K562 (cell line): ENCODE data around the gene FLOT2. TPM values are rescaled to one million over a fixed set of nuclear protein-coding genes. Genes with fewer than 3 reads are reported as not detected.
A peak's percentile ranks its signal among the peaks of the same experiment; 100 is the strongest.

ENCODE experiments used
- ATF7 ChIP-seq: fragments of 450-650 bp; IDR thresholded peaks from 2 replicates; pipeline ENCODE4 v1.7.1; 2014; ENCODE audit warnings: mild to moderate bottlenecking, moderate library complexity
- GABPA ChIP-seq: fragments of 200-800 bp; sonication (Bioruptor generic); conservative IDR thresholded peaks from 2 replicates; pipeline ENCODE4 v1.6.1; 2016; ENCODE audit warnings: low read depth, missing genetic modification characterization, missing compliant biosample characterization
- JUN ChIP-seq, 2 experiments: sonication (generic) in 1 of 2; formaldehyde crosslinking in 1 of 2; IDR thresholded peaks; 2 replicates each; pipeline versions ENCODE4 v1.6.1 to v1.8.0; 2012 to 2022; ENCODE audit warnings: borderline replicate concordance in 2 of 2, mild to moderate bottlenecking in 2 of 2, improper control_type of control experiment in 1 of 2, low read depth in 1 of 2, low read length in 1 of 2, missing genetic modification reagents in 1 of 2
- KAT7 ChIP-seq: sonication (generic); formaldehyde crosslinking; IDR thresholded peaks from 2 replicates; pipeline ENCODE4 v1.8.0; 2022; ENCODE audit warnings: missing genetic modification reagents, mild to moderate bottlenecking, borderline replicate concordance
- KDM4B ChIP-seq, 2 experiments: fragments of 450-650 bp in 1 of 2; sonication (generic) in 1 of 2; IDR thresholded peaks; 2 replicates each; pipeline ENCODE4 v1.6.1; 2016 to 2017; ENCODE audit warnings: borderline replicate concordance in 2 of 2, antibody characterized with exemption in 1 of 2, low read depth in 1 of 2, mild to moderate bottlenecking in 1 of 2
- LEF1 ChIP-seq: fragments of 450-650 bp; IDR thresholded peaks from 2 replicates; pipeline ENCODE4 v1.6.1; 2016; ENCODE audit warnings: mild to moderate bottlenecking
- NCOA6 ChIP-seq: fragments of 450-650 bp; IDR thresholded peaks from 2 replicates; pipeline ENCODE4 v1.6.1; 2017; ENCODE audit warnings: mild to moderate bottlenecking
- RCOR1 ChIP-seq, 2 experiments: IDR thresholded peaks; 2 replicates each; pipeline ENCODE4 v1.6.1; 2012; ENCODE audit warnings: low read depth in 2 of 2, low read length in 2 of 2, borderline replicate concordance in 1 of 2, improper control_type of control experiment in 1 of 2
- RUNX1 ChIP-seq: sonication (generic); IDR thresholded peaks from 2 replicates; pipeline ENCODE4 v1.6.1; 2016; ENCODE audit warnings: antibody characterized with exemption, low read depth
- SIRT6 ChIP-seq: IDR thresholded peaks from one replicate; pipeline ENCODE4 v1.6.1; 2012; ENCODE audit warnings: low read depth, mild to moderate bottlenecking, control low read depth, inconsistent platforms, low read length, moderate library complexity
- SPI1 ChIP-seq: IDR thresholded peaks from 2 replicates; pipeline ENCODE4 v1.6.1; 2011; ENCODE audit warnings: low read depth, low read length, control low read depth, borderline replicate concordance
- THAP12 ChIP-seq: fragments of 250-450 bp; sonication (Bioruptor Pico); IDR thresholded peaks from 2 replicates; pipeline ENCODE4 v1.9.0; 2021; ENCODE audit warnings: mild to moderate bottlenecking, inconsistent platforms
- TOE1 ChIP-seq, 2 experiments: fragments of 450-650 bp in 1 of 2; sonication (generic) in 1 of 2; formaldehyde crosslinking in 1 of 2; IDR thresholded peaks; 2 replicates each; pipeline versions ENCODE4 v1.7.1 to v1.8.0; 2016 to 2022; ENCODE audit warnings: borderline replicate concordance in 2 of 2, mild to moderate bottlenecking in 2 of 2, antibody characterized with exemption in 1 of 2, inconsistent platforms in 1 of 2, low read depth in 1 of 2, missing genetic modification reagents in 1 of 2, moderate library complexity in 1 of 2
- USF2 ChIP-seq: sonication (generic); formaldehyde crosslinking; IDR thresholded peaks from 2 replicates; pipeline ENCODE4 v1.5.0; 2020; ENCODE audit warnings: missing genetic modification reagents
- ZNF263 ChIP-seq: sonication (generic); formaldehyde crosslinking; IDR thresholded peaks from 2 replicates; pipeline ENCODE4 v1.8.0; 2022; ENCODE audit warnings: mild to moderate bottlenecking, missing genetic modification reagents, borderline replicate concordance
- ZNF592 ChIP-seq: fragments of 450-650 bp; IDR thresholded peaks from 2 replicates; pipeline ENCODE4 v1.6.1; 2017; ENCODE audit warnings: antibody characterized with exemption, mild to moderate bottlenecking
- ZNF707 ChIP-seq: fragments of 250-450 bp; sonication (Bioruptor Pico); conservative IDR thresholded peaks from 2 replicates; pipeline ENCODE4 v1.8.0; 2022; ENCODE audit warnings: inconsistent platforms, mild to moderate bottlenecking, moderate library complexity
- polyA plus RNA-seq, 8 experiments: library from polyadenylated mRNA; depleted of rRNA in 4 of 8; stranded (reverse) in 5 of 8; unstranded in 3 of 8; fragments of >200 nt; fragmentation: Nextera tagmentation in 2 of 8; fragmentation: Illumina TruSeq in 1 of 8; extraction: Ambion mirVana in 2 of 8; extraction: Trizol in 1 of 8; gene quantifications; 2 replicates each; pipeline versions ENCODE4 v1.2.1 to v1.2.3, GENCODE V29; 2011 to 2014; ENCODE audit warnings: inconsistent platforms in 1 of 8, missing spikeins in 1 of 8
- total RNA-seq, 7 experiments: library from RNA; depleted of rRNA in 6 of 7; stranded (reverse); fragments of >200 nt in 6 of 7; fragmentation: Illumina TruSeq in 2 of 7; extraction: Trizol in 2 of 7; gene quantifications; 2 replicates each; pipeline versions ENCODE4 v1.2.1 to v1.2.3, GENCODE V29; 2011 to 2021; ENCODE audit warnings: low replicate concordance in 1 of 7

Gene FLOT2
- total and polyA plus RNA-seq, 9 of the 15 experiments (the other 6 are each of a cell fraction or from before 2014, with no cell fraction given), result 17.5 to 138 (median 41.7) TPM

GRCh38 chr17:28860363-28860808 is 37.1 kb downstream of the FLOT2 start (continued):
- TF ChIP-seq ZNF592 (peak; percentile 93), SIRT6 (no peak), KAT7 (CRISPR knock-in tag) (no peak; the same call in 1 of the 2 replicates), GABPA (tag) (peak; percentile 23; the same call in 1 of the 2 replicates), THAP12 (CRISPR knock-in tag) (peak; percentile 30; the same call in 1 of the 2 replicates), TOE1 (IDR thresholded peaks at IDR 0.05; ENCODE audit: borderline replicate concordance) (peak; percentile 94), TOE1 (CRISPR knock-in tag; IDR thresholded peaks at IDR 0.05; ENCODE audit: borderline replicate concordance, low read depth) (no peak), USF2 (CRISPR knock-in tag) (peak; percentile 99), ZNF707 (CRISPR knock-in tag) (no peak), SPI1 (peak; percentile 20; the same call in 1 of the 2 replicates), RCOR1 (IDR thresholded peaks at IDR 0.05; ENCODE audit: borderline replicate concordance in 1 of 2, low read depth in 2 of 2, low read length in 2 of 2) (peak in 1 of 2 experiments; percentile 50; a peak in 1 of 4 replicates), KDM4B (IDR thresholded peaks at IDR 0.05; ENCODE audit: borderline replicate concordance in 2 of 2, low read depth in 1 of 2) (0 out of 4 replicates have a peak, but pooled peaks of 1 of the 2 experiments have one; percentile 66), NCOA6 (no peak), JUN (IDR thresholded peaks at IDR 0.05; ENCODE audit: borderline replicate concordance, low read depth, low read length) (peak; percentile 76; the same call in 1 of the 2 replicates), JUN (CRISPR knock-in tag; IDR thresholded peaks at IDR 0.05; ENCODE audit: borderline replicate concordance) (no peak), ATF7 (peak; percentile 95), LEF1 (no peak), ZNF263 (CRISPR knock-in tag) (peak; percentile 42; the same call in 1 of the 2 replicates), RUNX1 (peak; percentile 69; the same call in 1 of the 2 replicates)
